Hematopoietic multipotent progenitor cell treated with erythropoietin and hydrocortisone succinate and interleukin-3 and kit ligand, for 8 days (in vitro differentiated cells): ENCODE measurements around the gene SGK2.
A peak's percentile ranks its signal among the peaks of the same experiment; 100 is the strongest.

Experiments used
- DNase-seq: peaks from one replicate; pipeline ENCODE4 v3.0.0-alpha.2; 2015

SGK2 gene

DNA sequence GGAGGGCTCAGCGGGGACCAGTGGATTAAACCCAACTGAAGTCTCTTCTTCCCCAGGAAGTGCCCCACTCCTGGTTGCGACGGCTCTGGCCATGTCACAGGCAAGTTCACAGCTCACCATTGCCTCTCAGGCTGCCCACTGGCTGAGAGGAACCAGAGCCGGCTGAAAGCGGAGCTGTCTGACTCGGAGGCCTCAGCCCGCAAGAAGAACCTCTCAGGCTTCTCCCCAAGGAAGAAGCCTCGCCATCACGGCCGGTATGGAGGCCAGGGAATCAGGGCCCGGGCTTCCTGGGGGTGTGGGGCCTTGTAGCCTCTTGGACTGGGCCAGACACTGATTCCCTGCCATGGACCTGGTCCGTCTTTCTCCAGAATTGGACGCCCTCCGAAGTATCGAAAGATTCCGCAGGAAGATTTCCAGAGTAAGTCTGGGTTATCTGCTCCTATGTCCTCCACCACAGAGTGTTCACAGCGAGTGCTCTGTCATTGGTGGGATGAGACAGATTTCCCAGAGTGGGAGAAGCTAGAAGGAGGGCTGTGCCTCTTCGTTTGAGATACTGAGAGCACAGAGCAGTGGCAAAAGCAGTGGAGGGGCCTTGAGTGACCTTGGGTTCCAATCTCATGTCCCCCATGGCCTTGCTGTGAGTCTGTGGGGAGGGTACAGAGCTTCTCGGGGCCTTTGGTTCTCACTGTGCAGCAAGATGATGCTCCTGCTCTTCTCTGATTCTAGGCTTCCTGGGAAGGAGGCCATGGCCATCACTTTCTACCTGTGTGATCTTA, 22.6 kb upstream of the SGK2 start:
- no peak for DNase-seq

DNA sequence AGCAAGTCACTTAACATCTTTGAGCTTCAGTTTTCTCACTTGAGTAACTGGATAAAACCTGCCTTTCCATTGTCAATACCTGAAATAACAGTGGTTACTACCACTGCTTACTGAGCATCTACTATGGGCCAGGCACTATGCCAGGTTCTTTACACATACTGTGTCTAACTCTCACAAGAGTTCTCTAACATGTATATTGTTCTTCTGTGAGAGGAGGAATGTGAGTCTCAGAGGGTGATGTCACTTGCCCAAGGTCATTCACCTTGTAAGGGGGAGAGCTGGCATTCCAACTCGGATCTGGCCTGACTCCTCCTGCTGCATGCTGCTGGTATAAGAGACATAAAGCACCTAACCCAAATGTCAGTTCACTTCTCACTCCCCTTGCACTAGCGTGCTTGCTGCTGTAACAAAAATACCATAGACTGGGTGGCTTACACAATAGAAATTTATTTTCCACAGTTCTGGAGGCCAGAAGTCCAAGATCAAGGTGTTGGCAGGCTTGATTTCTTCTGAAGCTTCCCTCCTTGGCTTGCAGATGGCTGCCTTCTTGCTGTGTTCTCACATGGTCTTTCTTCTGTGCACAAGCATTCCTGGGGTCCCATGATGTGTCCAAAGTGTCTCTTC, 21.9 kb upstream of the SGK2 start:
- no peak for DNase-seq

DNA sequence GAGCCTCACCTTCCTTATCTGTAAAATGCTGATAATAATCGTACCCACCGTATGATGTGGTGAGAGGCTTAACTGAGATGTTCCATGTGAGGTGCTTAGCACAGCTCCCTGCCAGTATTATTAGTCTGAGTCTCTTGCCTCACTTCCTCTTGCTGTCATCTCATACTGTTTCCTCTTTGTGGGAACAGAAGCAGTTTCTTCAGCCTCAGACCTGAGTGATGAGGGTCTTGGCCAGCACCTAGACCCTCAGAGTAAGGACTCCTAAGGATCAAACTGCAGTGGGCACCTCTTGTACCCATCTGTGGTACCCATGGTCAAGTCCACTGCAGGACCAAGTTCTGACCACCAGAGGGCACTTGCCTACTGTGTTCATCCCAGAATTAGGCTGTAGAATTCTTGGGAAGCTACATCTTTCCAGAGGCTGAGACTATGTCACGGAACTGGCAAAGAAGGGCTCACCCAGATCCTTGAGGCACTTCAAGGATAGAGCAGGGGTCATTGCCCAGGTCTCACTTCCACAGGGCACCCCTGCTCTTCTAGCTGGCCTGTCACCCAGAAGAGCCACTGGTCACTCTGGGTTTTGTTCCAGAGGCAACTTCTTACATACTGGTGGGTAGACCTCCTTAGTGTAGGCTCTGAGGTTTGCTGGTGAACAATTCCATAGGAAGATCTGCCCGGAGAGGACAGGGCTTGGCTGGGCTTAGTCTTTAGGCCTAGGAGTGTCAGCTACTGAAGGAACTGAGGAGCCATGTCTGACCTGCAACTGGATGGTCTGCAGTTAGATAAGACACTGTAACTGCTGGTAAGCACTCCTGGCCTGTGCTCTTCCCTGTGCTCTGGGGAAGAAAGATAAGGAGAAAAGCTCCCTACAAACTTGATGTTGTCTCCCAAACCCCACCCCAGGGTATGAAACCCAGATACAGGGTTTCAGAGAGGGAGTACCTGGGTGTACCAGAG, 20.6 kb upstream of the SGK2 start:
- peak; percentile 87 for DNase-seq

DNA sequence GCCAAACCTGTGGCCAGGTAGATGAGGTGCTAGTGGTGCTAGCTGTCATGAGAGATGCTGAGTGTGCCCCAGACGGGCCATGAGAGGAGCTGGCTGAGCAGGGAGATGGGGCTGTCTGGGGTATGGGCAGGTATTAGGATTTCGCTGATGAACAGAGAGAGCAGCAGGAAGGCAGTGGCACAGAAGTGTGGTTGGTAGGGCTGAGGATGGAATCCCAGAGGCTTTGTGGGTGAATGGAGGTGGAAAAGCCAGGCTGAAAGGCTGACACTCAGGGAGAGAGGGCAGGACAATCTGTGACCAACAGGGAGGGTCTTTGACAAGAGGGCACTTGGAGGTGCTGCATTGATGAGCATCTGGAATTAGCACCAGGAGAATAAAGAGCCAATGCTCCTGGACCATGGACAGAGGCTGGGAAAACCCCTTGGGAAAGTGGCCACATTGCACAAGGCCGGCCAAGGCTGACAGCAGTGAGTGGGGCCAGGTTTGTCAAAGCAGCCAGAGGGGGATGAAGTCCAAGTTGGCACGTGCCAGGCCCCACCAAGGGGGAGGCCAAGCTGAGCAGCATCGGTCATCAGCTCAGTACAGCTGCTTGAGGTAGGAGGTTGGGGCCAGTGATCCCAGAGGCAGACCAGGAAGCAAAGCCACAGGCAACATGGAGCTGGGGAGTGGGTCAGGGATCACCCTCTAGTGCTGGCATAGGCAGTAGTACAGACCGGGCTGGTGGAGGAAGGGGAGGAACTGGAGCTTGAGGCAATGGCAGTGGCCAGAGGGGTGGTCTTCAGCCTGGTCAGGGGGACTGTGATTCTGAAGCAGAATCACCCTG, 19.7 kb upstream of the SGK2 start:
- DNase-seq, result no peak

DNA sequence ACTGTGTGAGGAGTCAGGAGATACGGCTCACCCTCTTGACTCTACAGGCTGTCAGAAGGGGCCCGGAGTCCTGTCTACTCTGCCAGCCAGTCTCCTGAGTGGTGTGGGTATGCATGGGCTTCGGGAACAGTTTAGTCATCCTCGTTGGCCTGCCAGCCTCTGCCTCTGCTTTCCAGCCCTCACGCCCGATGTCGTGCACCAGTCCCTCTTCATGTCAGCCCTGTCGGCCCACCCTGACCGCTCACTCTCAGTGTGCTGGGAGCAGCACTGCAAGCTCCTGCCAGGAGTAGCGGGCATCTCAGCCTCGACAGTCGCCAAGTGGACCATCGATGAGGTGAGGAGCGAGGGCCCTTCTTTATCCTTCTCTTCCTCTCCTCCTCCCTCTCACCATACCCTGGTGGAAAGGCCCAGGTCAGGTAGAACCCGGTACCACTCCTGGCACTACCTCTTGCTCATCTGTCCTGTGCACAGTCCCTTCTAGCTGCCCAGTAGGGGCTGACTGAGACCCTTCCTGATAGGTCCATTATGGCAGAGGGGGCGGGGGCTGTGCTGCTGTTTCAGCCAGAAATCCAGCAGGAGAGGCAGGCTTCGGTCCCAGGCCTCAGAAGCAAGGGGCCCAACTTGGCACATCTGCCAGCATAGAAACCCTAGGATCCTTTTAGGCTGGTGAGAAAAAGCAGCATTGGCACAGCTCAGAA, 18.7 kb upstream of the SGK2 start:
- no peak for DNase-seq

DNA sequence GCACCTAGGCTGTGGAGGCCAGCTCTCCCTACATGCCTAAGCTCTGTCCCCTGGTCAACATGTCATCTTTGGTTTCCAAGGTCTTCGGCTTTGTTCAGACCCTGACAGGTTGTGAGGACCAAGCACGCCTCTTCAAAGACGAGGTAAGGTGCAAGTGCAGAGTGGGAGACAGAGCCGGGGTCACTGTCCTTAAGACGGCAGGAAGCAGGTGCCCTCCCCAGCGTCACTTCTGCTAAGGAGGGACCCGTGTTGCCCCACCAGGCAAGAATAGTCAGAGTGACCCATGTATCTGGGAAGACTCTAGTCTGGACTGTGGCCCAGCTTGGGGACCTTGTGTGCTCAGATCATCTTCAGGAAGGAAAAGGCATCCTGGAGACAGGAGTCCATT, 18.2 kb upstream of the SGK2 start:
- no peak for DNase-seq

DNA sequence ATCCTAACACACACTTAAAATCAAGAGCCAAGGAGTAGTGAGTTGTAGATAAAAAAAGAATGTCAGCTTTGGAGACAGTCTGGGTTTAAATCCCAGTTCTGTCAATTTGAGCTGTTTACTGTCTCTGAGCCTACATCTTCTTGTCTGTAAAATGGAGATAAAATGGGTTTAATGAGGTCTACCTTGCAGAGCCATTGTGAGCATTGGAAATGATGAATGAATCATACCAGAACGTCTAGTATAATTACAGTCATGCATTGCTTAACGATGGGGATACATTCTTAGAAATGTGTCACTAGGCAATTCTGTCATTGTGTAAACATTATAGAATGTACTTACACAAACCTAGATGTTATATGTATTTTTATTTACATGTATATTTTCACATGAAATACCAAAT, 17.6 kb upstream of the SGK2 start:
- DNase-seq, result no peak

DNA sequence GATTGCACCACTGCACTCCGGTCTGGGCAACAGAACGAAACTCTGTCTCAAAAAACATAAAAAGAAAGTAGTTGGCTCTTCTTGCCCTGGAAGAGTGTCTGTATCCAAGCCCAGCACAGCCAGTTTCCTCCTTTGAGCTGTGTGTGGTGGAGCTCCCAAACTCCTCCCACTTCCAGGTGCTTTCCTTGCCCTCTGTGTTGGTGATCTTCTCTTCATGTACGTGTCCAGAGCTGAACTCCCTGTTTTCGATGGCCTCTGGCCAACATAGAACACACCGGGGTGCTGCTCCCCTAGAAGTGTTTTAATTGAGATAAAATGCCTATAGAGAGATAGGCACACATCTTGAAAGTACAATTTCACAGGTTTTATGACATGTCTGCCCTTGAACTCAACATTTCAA, 16.7 kb upstream of the SGK2 start:
- peak; percentile 54 for DNase-seq

DNA sequence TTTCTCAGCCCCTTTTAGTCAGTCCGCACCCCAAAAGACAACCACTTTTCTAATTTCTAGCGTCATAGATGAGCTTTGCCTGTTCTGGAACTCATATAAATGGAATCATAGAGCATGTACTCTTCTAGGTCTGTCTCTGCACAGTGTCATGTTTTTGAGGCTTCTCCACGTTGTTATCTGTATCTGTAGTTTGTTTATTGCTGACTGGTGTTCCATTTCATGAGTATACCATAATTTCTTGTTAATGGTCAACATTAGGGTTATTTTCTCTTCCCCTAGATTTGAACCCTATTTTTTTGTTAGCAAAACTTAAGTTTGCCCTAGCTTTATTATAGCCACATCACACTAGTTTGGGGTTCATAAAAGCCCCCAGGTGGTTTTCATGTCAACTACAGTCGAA, 16.2 kb upstream of the SGK2 start:
- DNase-seq, result no peak

DNA sequence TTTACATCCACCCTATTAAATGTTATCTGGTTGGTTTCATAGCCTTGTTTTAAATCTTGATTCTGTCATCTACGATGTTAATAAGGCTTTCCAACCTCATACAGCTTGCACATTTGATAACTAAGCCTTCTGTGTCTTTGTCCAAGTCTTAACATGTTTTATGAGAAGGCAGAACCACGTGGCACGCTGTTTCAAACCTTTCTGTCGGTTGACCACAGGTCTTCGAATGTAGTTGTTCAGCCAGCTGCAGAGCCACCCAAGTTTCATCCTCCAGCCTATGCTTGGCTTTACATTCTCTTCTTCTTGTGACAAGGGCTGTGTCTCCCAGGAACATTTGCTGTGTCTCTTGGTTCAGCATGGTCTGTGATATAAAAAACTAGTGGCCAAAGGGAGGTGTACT, 15.7 kb upstream of the SGK2 start:
- DNase-seq, result no peak

DNA sequence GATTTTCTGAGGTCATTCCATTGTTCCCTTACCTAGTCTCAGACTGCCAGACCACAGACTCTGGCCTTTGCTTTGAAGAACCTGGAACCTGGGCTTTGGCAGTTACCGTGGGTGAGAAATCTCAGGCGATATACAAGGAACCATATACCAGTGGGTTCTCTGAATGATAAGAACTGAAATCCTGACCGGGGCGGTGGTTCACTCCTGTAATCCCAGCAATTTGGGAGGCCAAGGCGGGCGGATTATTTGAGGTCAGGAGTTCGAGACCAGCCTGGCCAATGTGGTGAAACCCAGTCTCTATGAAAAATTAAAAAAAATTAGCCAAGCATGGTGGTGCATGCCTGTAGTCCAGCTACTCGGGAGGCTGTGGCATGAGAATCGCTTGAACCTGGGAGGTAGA, 14.3 kb upstream of the SGK2 start:
- DNase-seq, result no peak

DNA sequence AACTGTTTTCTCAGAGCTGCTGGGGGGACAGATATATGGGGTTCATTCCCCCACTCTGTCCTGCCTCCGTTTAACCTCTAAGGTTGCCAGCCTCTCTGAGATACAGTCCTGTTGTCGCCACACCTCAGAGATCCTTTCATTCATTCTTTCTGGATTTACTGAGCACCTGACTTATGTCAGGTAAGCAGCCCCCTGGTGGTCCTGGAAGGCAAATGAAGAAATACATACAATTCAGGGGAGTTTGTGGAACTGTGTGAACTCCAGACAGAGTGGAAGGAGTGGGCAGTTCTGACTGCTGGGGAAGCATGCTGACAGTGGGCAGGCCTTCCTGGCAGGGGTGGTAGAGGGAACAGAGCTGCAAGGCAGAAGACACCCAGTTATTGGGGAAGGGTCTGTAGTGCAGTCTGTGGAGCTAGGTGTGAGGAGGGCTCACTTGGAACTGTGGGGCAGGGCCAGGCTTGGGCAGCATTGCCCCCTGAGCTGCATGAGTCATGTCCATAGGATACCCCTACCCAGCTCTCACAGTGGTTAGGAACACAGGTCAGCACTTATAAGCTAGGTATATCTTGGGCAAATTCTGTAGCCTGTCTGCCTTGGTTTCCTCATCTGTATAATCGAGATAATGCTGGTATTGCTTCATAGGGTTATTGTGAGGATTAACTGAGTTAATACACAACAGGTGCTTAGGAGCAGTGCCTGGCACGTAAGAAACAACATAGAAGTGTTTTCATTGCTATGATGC, 12.8 kb upstream of the SGK2 start:
- no peak for DNase-seq

DNA sequence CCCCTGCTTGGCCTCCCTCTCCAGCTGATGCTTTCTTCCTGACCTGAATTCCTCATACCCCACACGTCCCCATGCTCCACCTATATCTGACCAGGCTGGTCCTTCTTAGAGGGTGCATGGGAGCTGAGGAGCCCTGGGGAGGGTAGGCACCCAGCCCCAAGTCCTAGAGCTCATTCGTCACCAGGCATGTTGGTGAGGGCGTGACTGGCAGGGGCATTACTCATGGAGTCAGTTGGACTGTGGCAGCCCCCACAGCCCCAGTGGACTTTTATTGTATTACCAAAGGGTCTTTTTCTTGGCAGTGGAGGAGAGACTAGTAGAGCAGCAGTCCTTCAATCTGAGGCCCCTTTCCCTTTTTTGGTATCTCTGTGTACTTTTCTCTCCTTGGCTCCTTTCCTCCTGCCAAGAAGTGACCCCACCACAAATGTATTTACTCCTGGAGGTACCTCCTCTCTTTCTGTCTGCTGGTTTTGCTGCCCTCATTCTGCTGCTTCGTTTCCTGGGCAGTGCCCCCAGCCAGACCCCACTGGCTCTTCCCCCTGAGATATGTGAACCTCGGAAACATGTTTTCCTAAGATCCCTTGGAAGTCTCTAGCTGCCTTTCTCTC, 10.4 kb upstream of the SGK2 start:
- DNase-seq, result no peak

DNA sequence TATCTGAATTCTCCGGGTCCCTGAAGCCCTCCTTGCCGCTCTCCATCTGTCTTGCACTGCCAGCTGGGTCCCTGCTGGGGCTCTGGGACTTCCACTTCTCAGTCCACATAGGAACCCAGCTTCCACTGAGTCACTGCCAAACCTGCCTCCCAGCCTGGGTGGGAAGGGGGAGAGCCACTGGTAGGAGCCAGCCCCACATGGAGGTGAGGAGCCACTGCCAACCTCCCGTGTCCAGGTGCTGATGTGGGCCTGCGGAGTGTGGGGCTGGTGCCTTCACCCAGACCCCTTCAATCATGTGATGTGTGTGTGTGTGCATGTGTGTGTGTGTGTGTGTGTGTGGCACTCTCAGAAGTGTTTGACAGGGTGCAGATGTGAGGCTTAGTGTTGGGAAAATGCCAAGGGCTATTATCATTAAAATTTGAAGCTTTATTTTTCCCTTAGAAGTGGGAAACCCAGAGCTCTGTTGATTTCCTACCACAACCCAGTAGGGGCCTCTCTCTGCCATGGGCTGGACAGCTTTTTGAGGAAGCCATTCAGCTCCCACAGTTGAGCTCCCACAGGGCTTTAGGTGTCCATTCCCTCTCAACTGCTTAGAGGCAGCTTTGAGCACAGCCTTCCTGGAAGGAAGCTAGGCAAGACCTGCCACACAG, 9.3 kb upstream of the SGK2 start:
- no peak for DNase-seq

DNA sequence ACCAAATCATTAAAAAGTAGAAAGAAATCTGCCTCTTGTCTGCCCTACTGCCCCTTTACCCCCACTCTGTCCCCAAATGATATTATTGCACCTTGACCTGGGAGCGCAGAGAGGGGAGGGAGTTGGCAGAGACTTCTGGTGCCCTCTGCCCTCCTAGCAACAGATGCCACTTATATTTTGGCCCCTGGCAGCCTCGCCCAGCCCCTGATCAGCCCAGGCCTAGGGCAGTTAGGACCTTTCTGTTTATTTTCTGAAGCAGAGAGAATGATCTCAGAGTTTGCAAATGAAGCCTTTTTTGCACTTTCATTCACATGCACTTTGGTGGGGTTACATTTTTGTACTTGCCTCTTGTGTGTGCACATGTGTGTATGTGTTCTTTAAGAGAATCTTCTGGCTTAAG, 8.4 kb upstream of the SGK2 start:
- DNase-seq, result no peak

DNA sequence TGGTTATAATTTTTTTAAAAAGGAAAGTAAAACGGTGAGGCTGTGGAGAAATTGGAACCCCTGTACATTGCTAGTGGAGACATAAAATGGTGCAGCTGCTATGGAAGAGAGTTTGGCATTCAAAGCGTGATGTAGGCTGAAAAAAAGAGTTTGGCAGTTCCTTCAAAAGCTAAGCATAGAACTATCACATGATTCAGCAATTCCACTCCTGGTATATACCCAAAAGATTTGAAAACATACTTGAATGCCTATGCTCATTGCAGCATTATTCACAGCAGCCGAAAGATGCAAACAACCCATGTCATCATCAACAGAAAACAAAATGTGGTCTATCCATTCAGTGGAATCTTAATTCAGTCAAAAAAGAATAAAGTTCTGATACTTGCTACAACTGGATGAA, 4.5 kb upstream of the SGK2 start:
- DNase-seq, result no peak

DNA sequence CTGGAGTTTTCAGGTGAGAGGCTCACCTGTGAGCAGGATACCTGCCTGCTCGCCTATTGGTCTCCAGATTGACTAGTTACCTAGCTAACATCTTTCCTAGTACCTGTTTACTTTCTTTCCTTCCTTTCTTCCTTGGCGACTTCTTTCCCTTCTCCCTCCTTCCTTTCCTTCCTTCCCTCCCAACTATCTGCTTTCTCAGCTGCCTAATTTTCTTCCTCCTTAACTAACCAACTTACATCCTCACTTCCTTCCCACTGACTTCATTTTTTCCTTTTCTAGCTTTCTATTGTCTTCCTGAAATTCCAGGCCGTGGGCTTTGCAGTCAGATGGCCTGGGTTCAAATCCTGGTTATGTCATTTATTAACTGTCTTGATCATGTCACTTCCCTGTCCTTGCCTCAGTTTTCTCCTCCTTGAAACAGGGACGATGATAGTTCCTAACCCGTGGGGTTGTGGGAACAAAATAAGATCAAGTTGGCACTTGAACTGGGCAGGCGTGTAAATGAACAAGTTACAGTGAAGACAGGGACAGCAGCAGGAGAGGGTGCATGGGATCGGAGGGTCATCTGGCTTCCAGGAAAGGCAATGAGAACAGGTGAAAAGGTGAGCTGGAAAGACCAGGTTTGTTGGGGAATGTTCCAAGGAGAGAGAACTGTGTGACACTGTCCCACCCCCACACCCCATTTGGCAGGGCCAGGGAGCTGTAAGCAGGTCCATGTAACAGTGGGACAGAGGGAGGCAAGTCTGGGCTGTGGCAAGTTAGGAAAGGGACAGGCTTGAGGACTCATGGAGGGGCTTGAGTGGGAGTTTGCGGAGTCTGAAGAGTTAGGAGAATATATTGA, 540 bp downstream of the SGK2 start:
- no peak for DNase-seq

DNA sequence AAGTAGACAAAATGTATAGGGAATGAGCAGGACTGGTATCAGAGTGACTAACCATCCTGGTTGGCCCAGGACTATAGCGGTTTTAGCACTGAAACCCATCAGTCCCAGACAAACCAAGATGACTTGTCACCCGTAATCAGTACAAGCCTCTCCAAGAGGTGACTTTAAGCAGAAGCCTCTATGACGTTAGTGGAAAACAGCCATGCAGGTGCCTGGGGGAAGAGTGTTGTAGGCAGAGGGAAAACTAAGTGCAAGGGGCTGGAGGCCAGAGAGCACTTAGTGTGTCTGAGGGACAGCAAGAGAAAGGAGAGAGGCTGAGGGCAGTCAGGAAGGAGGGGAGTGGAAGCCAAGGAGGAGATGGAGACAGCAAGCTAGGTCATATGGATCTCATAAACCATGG, 2.1 kb downstream of the SGK2 start:
- DNase-seq, result no peak

DNA sequence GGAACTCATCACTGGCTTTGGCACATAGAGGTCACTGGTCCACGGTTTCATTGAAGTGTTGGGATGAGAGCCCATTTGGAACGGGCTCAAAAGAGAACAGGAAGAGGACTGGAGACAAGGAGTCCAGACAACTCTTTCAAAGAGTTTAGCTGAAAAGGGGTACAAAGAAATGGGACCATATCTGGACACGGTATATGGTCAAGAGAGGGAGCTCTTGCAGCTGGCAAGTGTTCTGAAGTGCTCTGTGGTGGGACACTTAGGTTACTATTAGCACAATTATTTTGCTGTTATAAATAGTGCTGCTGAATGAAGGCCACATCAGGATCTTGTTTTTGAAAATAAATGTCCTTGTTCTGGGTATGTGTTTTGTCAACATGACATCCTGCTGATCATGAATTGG, 4.6 kb downstream of the SGK2 start:
- DNase-seq, result peak; percentile 68

DNA sequence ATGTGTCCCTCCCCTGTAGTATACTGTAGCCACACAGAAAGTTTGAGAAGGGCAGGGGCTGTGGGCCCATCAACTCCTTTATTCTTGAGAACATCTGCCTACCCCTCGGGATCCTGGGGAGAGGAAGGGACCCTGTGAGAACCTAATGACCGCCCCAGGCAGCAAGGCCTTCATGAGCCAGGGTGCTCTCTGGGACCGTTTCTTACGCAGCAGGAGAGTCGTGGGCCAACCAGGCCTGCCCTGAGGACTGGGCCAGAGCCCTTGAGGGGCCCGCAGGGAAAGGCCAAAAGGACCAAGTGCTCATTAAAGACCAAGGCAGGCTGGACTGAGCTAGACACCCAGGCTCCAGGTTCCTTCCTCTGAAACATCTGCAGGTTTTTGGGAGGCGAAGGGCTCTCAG, 5.2 kb downstream of the SGK2 start:
- DNase-seq, result no peak
